Measurements from ENCODE around the gene COL28A1.

Gene COL28A1

DNA sequence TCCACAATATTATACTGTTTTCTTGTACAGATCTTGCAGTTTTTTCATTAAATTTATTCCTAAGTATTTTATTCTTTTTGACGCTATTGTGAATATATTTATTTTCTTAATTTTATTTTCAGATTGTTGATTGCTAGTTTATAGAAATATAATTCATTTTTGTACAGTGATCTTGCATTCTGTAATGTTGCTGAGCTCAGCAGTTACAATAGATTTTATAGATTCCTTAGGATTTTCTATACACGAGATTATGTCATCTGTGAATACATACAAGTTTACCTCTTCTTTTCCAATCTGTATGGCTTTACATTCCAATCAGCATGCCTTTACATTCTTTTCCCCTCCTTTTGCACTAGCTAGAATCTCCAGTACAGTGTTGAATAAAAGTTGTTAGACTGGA is 223.3 kb downstream of the COL28A1 start:
- Mint-ChIP-seq H3K4me1 (ENCODE audit: low read depth) (no peaks in the 10 kb centered on the region), H3K36me3 (no peaks in the 10 kb centered on the region), H3K27ac (no peak overlapping the region), H3K27me3 (peaks cover 2% of the 10 kb centered on the region), H3K9me3 (ENCODE audit: low read depth) (no peaks in the 10 kb centered on the region), H3K4me3 (no peak overlapping the region)

DNA sequence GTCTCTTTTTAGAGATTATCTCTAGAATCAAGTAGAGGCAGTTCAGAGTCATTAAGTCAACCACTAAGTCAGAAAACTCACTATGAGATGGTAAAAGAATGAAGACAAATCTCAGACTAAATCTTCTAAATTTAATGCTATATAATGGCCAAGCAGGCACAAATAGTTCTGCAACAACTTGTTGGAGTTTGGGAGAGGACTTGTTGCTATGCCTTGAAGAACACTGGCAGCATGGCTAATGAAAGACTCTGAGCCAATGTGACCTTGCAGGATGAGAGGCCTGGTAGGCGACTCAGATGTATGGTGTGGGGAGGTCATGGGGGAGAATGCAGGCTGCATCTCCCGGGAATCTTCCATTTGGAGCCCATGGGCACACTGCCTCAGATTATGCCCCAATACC is 224.7 kb downstream of the COL28A1 start:
- H3K36me3 Mint-ChIP-seq = no peaks in the 10 kb centered on the region
- H3K9me3 Mint-ChIP-seq (ENCODE audit: low read depth) = no peaks in the 10 kb centered on the region
- H3K4me3 Mint-ChIP-seq = no peak overlapping the region
- H3K27ac Mint-ChIP-seq = no peak overlapping the region
- H3K4me1 Mint-ChIP-seq (ENCODE audit: low read depth) = no peaks in the 10 kb centered on the region
- H3K27me3 Mint-ChIP-seq = peaks cover 2% of the 10 kb centered on the region

- no peaks in the 10 kb centered on the region for H3K4me1 Mint-ChIP-seq (ENCODE audit: low read depth)
- no peak overlapping the region for H3K27ac Mint-ChIP-seq
- no peak overlapping the region for H3K4me3 Mint-ChIP-seq
- no peaks in the 10 kb centered on the region for H3K36me3 Mint-ChIP-seq
- H3K27me3 Mint-ChIP-seq = no peaks in the 10 kb centered on the region
- H3K9me3 Mint-ChIP-seq (ENCODE audit: low read depth) = no peaks in the 10 kb centered on the region
These were observed 226.5 kb downstream of the COL28A1 start for GRCh38 chr7:7309203-7309602.

Data from activated naive CD8-positive, alpha-beta T cell (primary cell).